ENCODE results near the gene ATP6V1B1. TPM values are rescaled to one million over a fixed set of nuclear protein-coding genes. Genes with fewer than 3 reads are reported as not detected.

Gene ATP6V1B1
- total and polyA plus RNA-seq, 4 donors: not detected

GRCh38 chr2:70904371-70905216 lies 31.1 kb upstream of the ATP6V1B1 start:
- Histone ChIP-seq H3K36me3 (ENCODE audit: control insufficient read depth in 4 of 4, insufficient read depth in 3 of 4, low read depth in 1 of 4, low read length in 3 of 4) (no peaks in the 10 kb centered on the region), H3K4me3 (ENCODE audit: low read depth in 1 of 3, low read length in 3 of 3) (no peak overlapping the region), H3K9me3 (ENCODE audit: control insufficient read depth in 4 of 4, low read length in 3 of 4) (peaks cover 0 to 4% (median 0%) of the 10 kb centered on the region in 4 donors), H3K9ac (ENCODE audit: low read depth in 1 of 2, low read length in 2 of 2) (no peak overlapping the region), H3K27ac (ENCODE audit: low read depth in 1 of 2, low read length in 2 of 2) (no peak overlapping the region), H3K4me1 (ENCODE audit: control insufficient read depth in 4 of 4, insufficient read depth in 4 of 4, low read length in 3 of 4) (peaks cover 8 to 28% (median 20%) of the 10 kb centered on the region in 4 donors), H3K27me3 (ENCODE audit: control insufficient read depth in 4 of 4, insufficient read depth in 4 of 4, low read length in 3 of 4) (peaks cover 4 to 26% (median 16%) of the 10 kb centered on the region in 4 donors)
- TF ChIP-seq EGR1 (IDR thresholded peaks at IDR 0.05; ENCODE audit: low read depth in 2 of 2): no peak
- no peak for TF ChIP-seq HNF4A (conservative IDR thresholded peaks at IDR 0.05)
- TF ChIP-seq MAX (IDR thresholded peaks at IDR 0.05): no peak
- TF ChIP-seq HNF4G (IDR thresholded peaks at IDR 0.05): no peak
- no peak for TF ChIP-seq JUND (IDR thresholded peaks at IDR 0.05)
- no peak for TF ChIP-seq ATF3 (IDR thresholded peaks at IDR 0.05)
- TF ChIP-seq CTCF (IDR thresholded peaks at IDR 0.05; ENCODE audit: low read depth, low read length, missing input control): no peak
- TF ChIP-seq FOXA2 (IDR thresholded peaks at IDR 0.05): no peak
- no peak for TF ChIP-seq YY1 (IDR thresholded peaks at IDR 0.05)
- no peak for TF ChIP-seq TAF1 (conservative IDR thresholded peaks at IDR 0.05)
- no peak for TF ChIP-seq ZBTB33 (IDR thresholded peaks at IDR 0.05)
- TF ChIP-seq NR2F2 (IDR thresholded peaks at IDR 0.05): no peak
- no peak for TF ChIP-seq RAD21 (IDR thresholded peaks at IDR 0.05)
- TF ChIP-seq FOXA1 (IDR thresholded peaks at IDR 0.05): no peak
- no peak for TF ChIP-seq RXRA (IDR thresholded peaks at IDR 0.05)
- TF ChIP-seq REST (IDR thresholded peaks at IDR 0.05): no peak
- no peak for TF ChIP-seq GABPA (IDR thresholded peaks at IDR 0.05 in 1 of 2, conservative IDR thresholded peaks at IDR 0.05 in 1 of 2)
- TF ChIP-seq SP1 (IDR thresholded peaks at IDR 0.05): no peak
- WGBS: 20% methylated on average over 56 of the region's 56 CpGs
- no peak for DNase-seq (ENCODE audit: low spot score)

All from liver (tissue), 9 donors.